Inferior parietal cortex (tissue), 1 donor: ENCODE measurements around the gene TM2D1.

ENCODE experiments used
- DNase-seq: peaks from one replicate; pipeline ENCODE4 v3.0.0-alpha.2; 2016; ENCODE audit errors: extremely low spot score

TM2D1 gene

DNA sequence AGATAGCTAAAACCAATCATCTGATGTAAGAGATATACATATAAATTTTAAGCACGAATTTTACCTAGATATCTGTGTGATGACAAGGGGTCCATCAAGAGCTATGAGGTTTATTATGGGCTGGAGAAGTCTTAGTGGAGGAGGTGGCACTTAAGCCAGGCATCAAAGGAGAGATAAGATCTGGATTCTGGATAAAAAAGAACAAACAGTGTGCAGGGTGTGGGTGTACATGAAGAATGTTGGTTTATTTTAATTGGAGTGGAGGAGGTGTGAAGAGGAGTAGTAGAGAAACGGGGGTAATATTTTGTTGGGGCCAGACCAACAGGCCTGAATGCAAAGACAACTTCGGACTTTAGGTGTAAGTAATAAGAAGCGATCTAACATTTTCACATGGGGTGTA, 80.6 kb downstream of the TM2D1 start:
- peak; percentile 37 for DNase-seq

DNA sequence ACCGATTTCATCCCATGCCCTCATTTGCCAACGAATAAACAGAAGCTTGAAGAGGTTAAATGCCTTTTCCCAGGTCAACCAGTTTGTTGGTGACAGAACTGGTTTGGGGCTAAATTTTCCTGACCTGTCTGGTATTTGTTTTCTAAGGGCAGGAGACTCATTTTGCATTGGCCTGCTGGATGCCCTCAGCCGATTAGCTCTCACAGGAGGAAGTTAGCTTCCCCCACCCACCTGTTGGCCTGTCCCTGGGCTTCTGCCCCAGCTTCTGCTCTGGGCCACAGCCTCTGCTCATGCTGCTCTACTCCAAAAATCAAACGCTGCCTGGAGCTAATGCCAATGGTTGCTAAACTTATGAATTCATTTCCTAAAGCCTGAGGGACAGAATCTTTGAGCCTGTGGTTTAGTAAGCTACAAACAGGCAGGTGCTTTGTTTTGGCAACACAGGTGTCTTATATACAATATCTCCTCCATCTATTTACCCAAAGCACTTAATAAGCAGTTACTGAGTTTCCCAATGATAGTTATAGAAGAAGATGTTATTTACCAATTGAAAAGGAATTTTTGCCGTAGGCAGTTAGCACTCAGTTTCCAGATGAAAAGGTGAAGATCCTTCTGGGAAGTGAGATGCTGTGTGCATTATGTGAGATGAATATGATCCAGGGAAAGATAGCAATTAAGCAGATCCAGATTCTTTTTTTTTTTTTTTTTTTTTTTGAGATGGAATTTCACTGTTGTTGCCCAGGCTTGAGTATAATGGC, 82.3 kb downstream of the TM2D1 start:
- no peak for DNase-seq

DNA sequence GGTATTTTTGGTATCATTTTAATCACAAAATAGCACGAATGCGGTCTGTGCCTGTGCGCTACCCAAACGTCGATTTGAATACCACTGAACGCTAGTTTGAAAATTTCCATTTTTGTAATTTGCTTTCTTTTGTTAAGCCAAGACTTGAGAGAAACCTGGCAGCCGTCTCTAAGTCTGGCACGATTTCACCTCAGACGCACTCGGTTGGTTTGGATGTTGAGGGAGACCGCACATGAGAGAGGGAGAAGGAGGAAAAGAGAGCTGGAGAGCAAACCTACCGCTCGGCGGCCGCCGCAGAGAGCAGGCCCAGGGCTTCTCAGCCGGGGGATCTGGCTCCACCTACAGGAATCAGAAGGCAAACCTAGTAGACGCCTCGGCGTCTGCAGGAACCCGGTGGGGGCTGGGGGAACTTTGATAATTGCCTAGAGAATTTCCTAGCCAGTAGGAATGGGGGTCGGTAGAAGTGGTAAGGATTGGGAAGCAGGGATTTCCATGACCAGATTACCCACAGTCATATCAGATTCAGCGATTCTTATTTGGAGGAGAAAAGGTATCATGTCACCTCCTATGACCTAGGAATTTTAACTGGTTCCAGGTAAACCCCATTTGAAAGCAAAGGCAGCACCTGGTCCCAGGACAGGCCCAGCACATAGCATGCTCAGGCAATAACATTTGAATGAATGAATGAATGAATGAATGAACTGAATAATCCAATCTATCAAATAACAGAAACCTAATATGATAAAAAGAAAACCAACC, 83.2 kb downstream of the TM2D1 start:
- peak; percentile 62 for DNase-seq

DNA sequence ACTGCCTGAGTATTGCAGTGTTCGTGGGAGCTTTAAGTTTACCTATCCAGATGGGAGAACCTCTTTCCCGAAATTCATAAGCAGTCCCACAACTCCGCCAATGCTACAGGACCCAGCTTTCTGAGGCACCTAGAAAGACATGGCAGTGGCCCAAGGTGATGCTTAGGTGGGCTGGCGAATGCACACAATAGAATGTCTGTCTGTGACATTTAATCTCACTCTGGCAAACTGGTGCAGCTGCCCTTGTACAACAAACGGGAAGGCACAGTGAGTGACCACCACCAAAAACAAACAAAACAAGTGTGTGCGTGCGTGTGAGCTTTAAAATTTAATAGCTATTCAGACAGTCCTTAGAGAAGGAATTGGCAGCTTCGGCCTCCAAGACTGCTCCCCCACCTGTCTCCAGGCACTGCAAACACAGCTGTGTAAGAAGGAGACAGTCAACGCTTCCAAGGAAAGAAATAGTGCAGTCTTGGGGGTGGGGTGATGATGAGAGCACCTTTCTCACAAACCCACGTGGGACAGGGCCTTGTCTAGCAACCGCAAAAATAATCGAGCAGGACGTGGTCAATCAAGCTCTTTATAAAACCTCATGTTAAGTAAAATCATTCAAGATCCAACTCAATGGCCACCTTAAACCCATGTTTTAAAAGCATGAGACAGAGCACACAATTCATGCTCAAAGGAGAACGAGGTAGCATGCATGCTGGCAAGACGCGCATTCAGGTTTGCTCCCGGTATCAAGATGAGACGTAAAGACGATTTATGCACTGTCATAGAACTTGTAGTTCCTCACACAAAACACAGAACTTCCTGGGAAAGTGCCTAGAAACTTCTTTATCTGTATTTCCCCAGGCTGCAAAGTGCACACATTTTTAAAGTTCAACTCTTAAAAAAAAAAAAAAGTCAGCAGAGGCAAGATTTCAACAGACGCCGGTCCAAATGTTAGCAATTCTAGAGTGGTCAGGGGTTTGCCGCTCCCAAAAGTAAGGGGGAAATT, 84.1 kb downstream of the TM2D1 start:
- DNase-seq, result no peak

DNA sequence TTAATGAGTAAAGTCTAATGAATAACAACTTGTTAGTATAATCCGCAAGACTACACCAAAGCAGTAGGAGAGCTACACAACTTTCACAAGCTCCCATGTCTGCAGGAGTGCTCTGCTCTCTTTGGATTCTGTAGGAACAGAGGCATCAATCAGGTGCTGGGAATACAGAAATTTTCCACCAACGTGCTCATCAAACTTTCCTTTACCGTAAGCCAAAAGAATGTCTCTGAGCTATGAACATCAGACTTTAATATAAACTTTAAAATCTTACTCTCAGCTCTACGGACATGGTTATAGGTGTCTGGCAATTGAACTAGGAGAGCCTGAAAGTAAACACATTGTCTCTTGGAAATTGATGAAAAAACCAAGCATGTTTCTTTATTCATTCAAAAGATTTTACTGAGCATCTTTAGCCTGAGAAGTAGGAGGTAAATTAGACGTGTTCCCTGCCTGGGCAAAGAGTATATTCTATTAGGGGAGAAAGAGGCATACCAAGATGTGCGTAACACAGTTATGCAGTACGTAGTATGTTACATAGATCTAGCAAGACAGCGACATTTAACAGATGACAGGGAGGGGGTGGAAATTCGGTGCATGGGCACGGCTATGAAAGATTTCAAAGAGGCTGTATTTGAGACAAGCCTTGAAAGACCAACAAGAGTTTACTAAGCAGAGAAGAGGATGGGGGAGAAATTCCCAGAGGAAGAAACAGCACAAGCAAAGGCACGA, 85.2 kb downstream of the TM2D1 start:
- DNase-seq, result no peak

DNA sequence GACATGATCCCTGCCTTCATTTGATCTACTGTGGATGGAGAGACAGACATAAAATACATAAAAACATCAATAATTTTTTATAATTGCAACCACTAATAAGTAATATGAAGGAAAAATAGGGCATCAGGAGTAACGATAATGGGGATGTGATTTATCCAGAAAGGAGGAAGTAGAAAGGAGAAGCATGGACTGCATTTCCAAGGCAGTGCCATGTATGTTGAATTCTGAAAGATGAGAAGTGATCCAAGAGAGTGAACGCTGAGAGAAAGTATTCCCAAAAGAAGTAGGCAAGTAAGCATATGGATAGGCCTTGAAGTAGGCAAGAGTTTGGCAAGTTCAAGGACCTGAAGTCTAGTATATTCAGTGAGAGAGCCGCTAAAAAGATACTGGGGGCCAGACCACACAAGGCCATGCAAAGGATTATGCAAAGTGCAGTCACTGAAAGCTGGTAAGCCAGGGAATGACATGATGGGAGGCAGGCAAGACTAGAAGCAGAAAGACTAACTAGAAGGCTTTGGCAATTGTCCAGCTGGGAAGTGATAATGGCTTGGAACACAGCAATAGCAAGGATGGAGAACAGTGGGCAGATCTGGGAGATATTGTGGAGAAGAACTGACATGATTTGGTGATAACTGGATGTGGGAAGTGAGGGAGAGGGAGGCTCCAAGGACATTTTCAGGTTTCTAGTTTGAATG, 85.9 kb downstream of the TM2D1 start:
- DNase-seq, result no peak

DNA sequence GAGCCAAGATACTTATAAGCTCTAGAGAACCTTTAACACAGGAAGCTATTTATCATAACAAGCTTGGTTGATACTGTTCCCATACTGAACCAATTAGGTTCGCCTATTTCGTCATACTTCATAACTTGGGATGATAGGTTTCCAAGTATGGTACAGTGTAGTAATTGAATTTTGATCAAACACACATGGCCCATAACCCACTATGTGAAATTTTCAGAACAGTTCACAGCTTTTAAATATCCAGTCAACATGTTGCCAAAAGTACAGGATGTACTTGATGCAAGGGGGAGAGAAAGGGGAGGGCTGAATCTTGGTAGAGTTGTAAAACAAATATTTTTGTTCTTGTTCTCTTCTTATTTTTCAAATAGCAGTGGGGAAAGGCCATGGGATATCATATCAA, 86.6 kb downstream of the TM2D1 start:
- no peak for DNase-seq

DNA sequence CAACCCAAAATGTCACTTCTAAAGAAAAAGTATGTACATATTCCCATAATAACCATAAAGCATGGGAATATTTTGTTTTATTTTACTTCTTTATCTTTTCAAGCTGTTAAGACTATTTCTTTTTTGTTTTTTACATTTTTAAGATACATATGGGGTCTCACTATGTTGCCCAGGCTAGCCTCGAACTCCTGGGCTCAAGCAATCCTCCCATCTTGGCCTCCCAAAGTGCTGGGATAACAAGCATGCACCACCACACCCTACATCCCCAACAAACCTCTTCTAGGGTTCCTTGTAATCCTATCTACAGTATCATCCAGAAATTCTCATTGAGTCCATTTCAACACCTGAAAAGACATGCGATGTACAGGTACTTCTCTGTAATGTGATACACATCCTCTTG, 87.5 kb downstream of the TM2D1 start:
- DNase-seq, result no peak

DNA sequence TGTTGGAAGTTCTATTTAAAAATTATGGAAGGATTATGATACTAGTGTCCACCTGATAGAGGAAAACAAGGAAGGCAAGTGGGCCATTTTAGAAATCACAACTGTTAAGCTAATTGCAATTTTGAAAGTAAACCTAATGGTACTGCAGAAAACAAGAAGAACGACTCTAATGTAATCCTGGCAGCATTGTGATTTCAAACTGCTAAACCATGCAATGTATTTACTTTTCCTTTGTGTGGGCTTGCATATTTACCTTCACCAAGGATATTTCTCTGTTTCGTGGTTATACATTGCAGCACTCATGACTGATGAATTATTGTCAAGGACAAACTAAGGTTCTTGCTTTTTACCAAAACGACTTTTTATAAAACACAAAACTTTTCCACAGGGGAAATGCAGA, 88.1 kb downstream of the TM2D1 start:
- DNase-seq, result no peak

DNA sequence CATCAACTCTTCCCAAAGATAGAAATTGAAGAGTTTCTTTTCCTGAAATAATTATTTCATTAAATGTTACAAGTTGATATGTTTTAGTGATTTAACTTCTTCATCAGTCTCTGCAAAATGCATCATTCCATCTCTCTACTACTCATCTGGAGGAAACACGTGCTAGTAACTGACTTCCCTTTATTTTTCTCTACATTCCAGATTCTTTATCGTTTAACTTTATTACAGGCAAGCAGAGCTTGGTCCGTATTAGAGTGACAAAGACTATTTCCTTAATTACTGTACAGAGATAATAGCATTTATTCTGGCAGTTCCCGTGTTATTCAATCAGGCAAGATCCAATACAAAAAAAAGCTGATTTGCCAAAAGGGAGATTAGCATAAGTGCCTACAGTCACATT, 88.6 kb downstream of the TM2D1 start:
- no peak for DNase-seq

DNA sequence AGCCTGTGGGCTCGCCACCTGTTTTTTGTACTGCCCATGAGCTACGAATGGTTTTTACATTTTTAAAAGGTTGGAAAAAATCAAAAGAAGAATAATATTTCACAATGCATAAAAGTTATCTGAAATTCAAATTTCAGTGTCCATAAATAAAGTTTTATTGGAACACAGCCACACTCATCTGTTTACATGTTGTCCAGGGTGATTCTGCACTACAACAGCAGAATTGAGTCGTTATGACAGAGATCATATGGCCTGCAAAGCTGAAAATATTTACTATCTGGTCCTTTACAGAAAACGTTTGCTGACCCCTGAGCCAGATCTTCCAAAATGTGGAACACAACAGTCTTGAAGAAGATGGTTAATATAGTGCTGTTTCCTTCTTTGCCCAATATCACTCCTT, 89.4 kb downstream of the TM2D1 start:
- DNase-seq, result no peak

DNA sequence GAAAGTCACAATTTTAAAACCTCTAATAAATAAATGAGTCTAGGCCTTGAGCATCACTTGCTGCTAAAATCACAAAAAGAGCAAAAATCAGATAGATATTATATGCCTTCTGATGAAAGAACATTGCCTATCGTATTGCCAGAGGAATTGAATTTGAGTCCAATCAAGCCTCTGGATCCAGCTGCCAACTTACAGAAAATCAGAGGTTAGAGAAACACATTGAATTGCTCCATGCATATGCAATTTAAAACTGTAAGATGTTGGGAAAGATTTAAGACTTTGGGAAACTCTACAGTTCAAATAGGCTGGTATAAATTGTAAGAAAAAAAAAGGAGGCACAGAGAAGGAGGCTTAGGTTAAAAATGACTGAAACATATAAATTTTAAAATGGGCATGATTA, 93.5 kb downstream of the TM2D1 start:
- no peak for DNase-seq
